ENCODE measurements around the gene COL9A3. TPM values are rescaled to one million over a fixed set of nuclear protein-coding genes. Genes with fewer than 3 reads are reported as not detected.
A peak's percentile ranks its signal among the peaks of the same experiment; 100 is the strongest.

COL9A3 gene
- total RNA-seq, 1 experiment from 2014 or later: 8.5 TPM

- CTCF ChIA-PET: interaction anchor here (0.7 kb wide), 1 partner anchor 231 kb away, joined by 3 read pairs; no protein-coding TSS in a partner anchor
- intact Hi-C loops (cut with micrococcal nuclease; ENCODE audit: unreplicated experiment): no loop called here
- Histone ChIP-seq H3K4me2 (no peak overlapping the region), H3K79me2 (ENCODE audit: low read depth) (no peaks in the 10 kb centered on the region), H3K4me1 (replicated peaks; ENCODE audit: insufficient read depth) (no peaks in the 10 kb centered on the region), H3K27me3 (ENCODE audit: insufficient read depth, low read depth) (no peaks in the 10 kb centered on the region), H3K36me3 (ENCODE audit: low read depth) (peaks cover 4% of the 10 kb centered on the region; the same call in 1 of the 2 replicates), H3K9me2 (ENCODE audit: insufficient read depth) (no peaks in the 10 kb centered on the region), H3F3A (ENCODE audit: insufficient read depth, low read depth) (no peaks in the 10 kb centered on the region; the same call in 1 of the 2 replicates), H3K9me3 (ENCODE audit: insufficient read depth, low read depth) (no peaks in the 10 kb centered on the region), H2AFZ (no peak overlapping the region), H4K20me1 (ENCODE audit: insufficient read depth) (no peaks in the 10 kb centered on the region; the same call in 1 of the 2 replicates), H3K27ac (no peak overlapping the region), H3K4me3 (no peak overlapping the region)
- no peak for DNase-seq
- no TSS peak for BruUV-seq (replicated peaks)
- POLR2A ChIA-PET (ENCODE audit: unreplicated experiment): interaction anchor here (0.5 kb wide), 1 partner anchor 276 kb away, joined by 5 read pairs; no protein-coding TSS in a partner anchor
- no peak for TF ChIP-seq CTCF (conservative IDR thresholded peaks at IDR 0.05)
- TF ChIP-seq EZH2 (IDR thresholded peaks at IDR 0.05; ENCODE audit: low read depth): no peak
These were observed 32.6 kb downstream of the COL9A3 start for GRCh38 chr20:62849431-62849830.

GRCh38 chr20:62850333-62850974 is 33.6 kb downstream of the COL9A3 start:
- no peaks in the 10 kb centered on the region for H3K4me1 ChIP-seq (replicated peaks; ENCODE audit: insufficient read depth)
- H3K4me2 ChIP-seq: no peak overlapping the region
- no TSS peak for BruUV-seq (replicated peaks)
- no peak for DNase-seq
- no peaks in the 10 kb centered on the region for H3K9me3 ChIP-seq (ENCODE audit: insufficient read depth, low read depth)
- TF ChIP-seq CTCF (conservative IDR thresholded peaks at IDR 0.05): no peak
- TF ChIP-seq EZH2 (IDR thresholded peaks at IDR 0.05; ENCODE audit: low read depth): no peak
- H3K36me3 ChIP-seq (ENCODE audit: low read depth): peaks cover 4% of the 10 kb centered on the region; the same call in 1 of the 2 replicates
- no peaks in the 10 kb centered on the region; the same call in 1 of the 2 replicates for H3F3A ChIP-seq (ENCODE audit: insufficient read depth, low read depth)
- no peaks in the 10 kb centered on the region for H3K79me2 ChIP-seq (ENCODE audit: low read depth)
- no peaks in the 10 kb centered on the region for H3K9me2 ChIP-seq (ENCODE audit: insufficient read depth)
- H2AFZ ChIP-seq: no peak overlapping the region
- no peak overlapping the region for H3K4me3 ChIP-seq
- no peaks in the 10 kb centered on the region; the same call in 1 of the 2 replicates for H4K20me1 ChIP-seq (ENCODE audit: insufficient read depth)
- ChIA-PET CTCF (no interaction called here), POLR2A (ENCODE audit: unreplicated experiment) (no interaction called here)
- H3K27ac ChIP-seq: no peak overlapping the region
- H3K27me3 ChIP-seq (ENCODE audit: insufficient read depth, low read depth): no peaks in the 10 kb centered on the region
- intact Hi-C loops (cut with micrococcal nuclease; ENCODE audit: unreplicated experiment): no loop called here

GRCh38 chr20:62852196-62852595 is 35.3 kb downstream of the COL9A3 start:
- no peaks in the 10 kb centered on the region for H3K4me1 ChIP-seq (replicated peaks; ENCODE audit: insufficient read depth)
- ChIA-PET CTCF (no interaction called here), POLR2A (ENCODE audit: unreplicated experiment) (no interaction called here)
- DNase-seq: peak in 1 of 2 experiments; percentile 30
- 0 out of 2 replicates have a peak, but pooled peaks cover 4% of the 10 kb centered on the region for H3K36me3 ChIP-seq (ENCODE audit: low read depth)
- no TSS peak for BruUV-seq (replicated peaks)
- no peak overlapping the region for H2AFZ ChIP-seq
- no peaks in the 10 kb centered on the region; the same call in 1 of the 2 replicates for H3F3A ChIP-seq (ENCODE audit: insufficient read depth, low read depth)
- intact Hi-C loops (cut with micrococcal nuclease; ENCODE audit: unreplicated experiment): no loop called here
- H4K20me1 ChIP-seq (ENCODE audit: insufficient read depth): no peaks in the 10 kb centered on the region
- H3K4me3 ChIP-seq: no peak overlapping the region
- TF ChIP-seq CTCF (conservative IDR thresholded peaks at IDR 0.05): no peak
- TF ChIP-seq EZH2 (IDR thresholded peaks at IDR 0.05; ENCODE audit: low read depth): no peak
- no peaks in the 10 kb centered on the region for H3K9me2 ChIP-seq (ENCODE audit: insufficient read depth)
- no peaks in the 10 kb centered on the region for H3K27me3 ChIP-seq (ENCODE audit: insufficient read depth, low read depth)
- no peak overlapping the region for H3K27ac ChIP-seq
- H3K4me2 ChIP-seq: no peak overlapping the region
- H3K9me3 ChIP-seq (ENCODE audit: insufficient read depth, low read depth): no peaks in the 10 kb centered on the region
- H3K79me2 ChIP-seq (ENCODE audit: low read depth): 0 out of 2 replicates have a peak, but pooled peaks cover 3% of the 10 kb centered on the region

Data from PC-9 (cell line).